HepG2 (cell line): ENCODE data around the gene CDC34. TPM values are rescaled to one million over a fixed set of nuclear protein-coding genes. Genes with fewer than 3 reads are reported as not detected.
A peak's percentile ranks its signal among the peaks of the same experiment; 100 is the strongest.

Experiments used
- AHR ChIP-seq: IDR thresholded peaks from 2 replicates; pipeline ENCODE4 v1.6.1; 2018; ENCODE audit warnings: missing genetic modification reagents, missing compliant biosample characterization
- ARNT2 ChIP-seq: sonication (generic); formaldehyde crosslinking; IDR thresholded peaks from 2 replicates; pipeline ENCODE4 v1.8.0; 2022; ENCODE audit warnings: mild to moderate bottlenecking, low read depth, missing genetic modification reagents, moderate library complexity
- ARNTL ChIP-seq: sonication (generic); formaldehyde crosslinking; IDR thresholded peaks from 2 replicates; pipeline ENCODE4 v1.4.0; 2020; ENCODE audit warnings: mild to moderate bottlenecking, missing genetic modification reagents
- CBX1 ChIP-seq: IDR thresholded peaks from one replicate; pipeline ENCODE4 v1.6.1; 2016; ENCODE audit warnings: antibody characterized with exemption, low read depth
- DR1 ChIP-seq: sonication (generic); formaldehyde crosslinking; IDR thresholded peaks from 2 replicates; pipeline ENCODE4 v1.8.0; 2021; ENCODE audit warnings: mild to moderate bottlenecking, missing genetic modification reagents, inconsistent platforms
- FOXA1 ChIP-seq, 2 experiments: fragments of 450-650 bp in 1 of 2; sonication (generic) in 1 of 2; formaldehyde crosslinking in 1 of 2; IDR thresholded peaks; 2 replicates each; pipeline versions ENCODE4 v1.4.0 to v1.6.1; 2016 to 2020; ENCODE audit warnings: missing genetic modification reagents in 1 of 2
- FOXA3 ChIP-seq: IDR thresholded peaks from 2 replicates; pipeline ENCODE4 v1.6.1; 2016; ENCODE audit warnings: missing genetic modification reagents, missing compliant biosample characterization
- GABPB1 ChIP-seq: IDR thresholded peaks from 2 replicates; pipeline ENCODE4 v1.6.1; 2016; ENCODE audit warnings: mild to moderate bottlenecking, missing genetic modification reagents, moderate library complexity, missing compliant biosample characterization
- GRHL1 ChIP-seq: sonication (generic); formaldehyde crosslinking; conservative IDR thresholded peaks from 2 replicates; pipeline ENCODE4 v1.8.0; 2022; ENCODE audit warnings: missing genetic modification reagents
- HOXD1 ChIP-seq: sonication (generic); formaldehyde crosslinking; IDR thresholded peaks from 2 replicates; pipeline ENCODE4 v1.5.0; 2020; ENCODE audit warnings: missing genetic modification reagents
- KLF11 ChIP-seq: IDR thresholded peaks from 2 replicates; pipeline ENCODE4 v1.6.1; 2016; ENCODE audit warnings: missing compliant biosample characterization
- KMT2A ChIP-seq: sonication (generic); formaldehyde crosslinking; IDR thresholded peaks from 2 replicates; pipeline ENCODE4 v1.4.0; 2020; ENCODE audit warnings: missing genetic modification reagents
- NFKB2 ChIP-seq: sonication (generic); formaldehyde crosslinking; IDR thresholded peaks from 2 replicates; pipeline ENCODE4 v1.4.0; 2020; ENCODE audit warnings: missing genetic modification reagents, borderline replicate concordance
- NFYC ChIP-seq: IDR thresholded peaks from 2 replicates; pipeline ENCODE4 v1.6.1; 2016; ENCODE audit warnings: missing genetic modification reagents, missing compliant biosample characterization
- NONO ChIP-seq, 2 experiments: fragments of 450-650 bp in 1 of 2; sonication (generic) in 1 of 2; formaldehyde crosslinking in 1 of 2; IDR thresholded peaks in 1 of 2; conservative IDR thresholded peaks in 1 of 2; 2 replicates each; pipeline versions ENCODE4 v1.6.1 to v1.8.0; 2017 to 2022; ENCODE audit warnings: mild to moderate bottlenecking in 1 of 2, missing genetic modification reagents in 1 of 2, moderate library complexity in 1 of 2
- REPIN1 ChIP-seq: sonication (generic); formaldehyde crosslinking; IDR thresholded peaks from 2 replicates; pipeline ENCODE4 v1.8.0; 2022; ENCODE audit warnings: missing genetic modification reagents, low read depth, mild to moderate bottlenecking, borderline replicate concordance
- SAFB2 ChIP-seq: sonication (generic); formaldehyde crosslinking; IDR thresholded peaks from 2 replicates; pipeline ENCODE4 v1.5.1; 2020; ENCODE audit warnings: missing genetic modification reagents, low read depth, mild to moderate bottlenecking, borderline replicate concordance
- STAT6 ChIP-seq: sonication (generic); formaldehyde crosslinking; IDR thresholded peaks from 2 replicates; pipeline ENCODE4 v1.4.0; 2020; ENCODE audit warnings: missing genetic modification reagents, mild to moderate bottlenecking, borderline replicate concordance
- YEATS4 ChIP-seq: sonication (generic); formaldehyde crosslinking; IDR thresholded peaks from 2 replicates; pipeline ENCODE4 v1.4.0; 2020; ENCODE audit warnings: missing genetic modification reagents, borderline replicate concordance
- ZBTB8A ChIP-seq: sonication (generic); formaldehyde crosslinking; IDR thresholded peaks from 2 replicates; pipeline ENCODE4 v1.4.0; 2020; ENCODE audit warnings: mild to moderate bottlenecking, low read depth, missing genetic modification reagents, borderline replicate concordance
- ZNF124 ChIP-seq: sonication (generic); formaldehyde crosslinking; IDR thresholded peaks from 2 replicates; pipeline ENCODE4 v1.4.0; 2020; ENCODE audit warnings: missing genetic modification reagents
- ZNF280B ChIP-seq: sonication (generic); formaldehyde crosslinking; IDR thresholded peaks from 2 replicates; pipeline ENCODE4 v1.5.0; 2020; ENCODE audit warnings: missing genetic modification reagents, mild to moderate bottlenecking, borderline replicate concordance
- ZNF430 ChIP-seq: sonication (generic); formaldehyde crosslinking; IDR thresholded peaks from 2 replicates; pipeline ENCODE4 v1.9.0; 2021; ENCODE audit warnings: mild to moderate bottlenecking, missing genetic modification reagents
- ZNF451 ChIP-seq: sonication (generic); formaldehyde crosslinking; IDR thresholded peaks from 2 replicates; pipeline ENCODE4 v1.5.0; 2020; ENCODE audit warnings: mild to moderate bottlenecking, missing genetic modification reagents
- ZNF589 ChIP-seq: sonication (generic); formaldehyde crosslinking; conservative IDR thresholded peaks from 2 replicates; pipeline ENCODE4 v1.8.0; 2022; ENCODE audit warnings: mild to moderate bottlenecking, moderate library complexity, missing genetic modification reagents
- ZNF891 ChIP-seq: sonication (generic); formaldehyde crosslinking; IDR thresholded peaks from 2 replicates; pipeline ENCODE4 v1.5.0; 2020; ENCODE audit warnings: mild to moderate bottlenecking, missing genetic modification reagents
- polyA plus RNA-seq, 8 experiments: library from polyadenylated mRNA; depleted of rRNA in 3 of 8; stranded (reverse) in 7 of 8; unstranded in 1 of 8; fragments of >200 nt; fragmentation: Illumina TruSeq in 4 of 8; extraction: Trizol in 4 of 8; gene quantifications; 2 replicates each; pipeline versions ENCODE4 v1.2.1 to v1.2.3, GENCODE V29; 2011 to 2016; ENCODE audit warnings: low read depth in 4 of 8, missing spikeins in 1 of 8, mixed read lengths in 1 of 8; ENCODE audit not compliant: insufficient read depth in 1 of 8
- total RNA-seq, 5 experiments: library from RNA; depleted of rRNA; stranded (reverse); fragments of >200 nt; fragmentation: Illumina TruSeq; extraction: Trizol; gene quantifications; 2 replicates each; pipeline ENCODE4 v1.2.3, GENCODE V29; 2016; ENCODE audit warnings: low read depth in 1 of 5

The CDC34 gene
- total and polyA plus RNA-seq, 2 of the 13 experiments (the other 11 are each of a cell fraction or from before 2014, with no cell fraction given) = 138 to 150 TPM

- no peak for TF ChIP-seq ZBTB8A
- peak; percentile 35; the same call in 1 of the 2 replicates for TF ChIP-seq KMT2A (CRISPR knock-in tag)
- TF ChIP-seq AHR (CRISPR knock-in tag) = 0 out of 2 replicates have a peak, but pooled peaks have one; percentile 31
- TF ChIP-seq FOXA1 (IDR thresholded peaks at IDR 0.05) = no peak
- 0 out of 2 replicates have a peak, but pooled peaks have one; percentile 20 for TF ChIP-seq FOXA1 (CRISPR knock-in tag; IDR thresholded peaks at IDR 0.05)
- TF ChIP-seq FOXA3 (CRISPR knock-in tag) = peak; percentile 41
- no peak for TF ChIP-seq GRHL1
- peak; percentile 25; the same call in 1 of the 2 replicates for TF ChIP-seq NFKB2 (CRISPR knock-in tag)
- no peak for TF ChIP-seq DR1 (CRISPR knock-in tag)
- TF ChIP-seq KLF11 (CRISPR knock-in tag) = no peak
- 0 out of 2 replicates have a peak, but pooled peaks have one; percentile 68 for TF ChIP-seq ZNF451 (CRISPR knock-in tag)
- peak; percentile 19; the same call in 1 of the 2 replicates for TF ChIP-seq ZNF891 (CRISPR knock-in tag)
- TF ChIP-seq GABPB1 (CRISPR knock-in tag) = peak; percentile 68
- TF ChIP-seq NFYC (CRISPR knock-in tag) = no peak
- peak; percentile 47; the same call in 1 of the 2 replicates for TF ChIP-seq ZNF280B
- TF ChIP-seq ARNTL = peak; percentile 32; the same call in 1 of the 2 replicates
- peak; percentile 66 for TF ChIP-seq CBX1
- no peak for TF ChIP-seq ZNF430 (CRISPR knock-in tag)
- peak; percentile 26; the same call in 1 of the 2 replicates for TF ChIP-seq ARNT2 (CRISPR knock-in tag)
- no peak for TF ChIP-seq SAFB2
- peak; percentile 54; the same call in 1 of the 2 replicates for TF ChIP-seq YEATS4
- no peak for TF ChIP-seq ZNF124 (CRISPR knock-in tag)
- no peak for TF ChIP-seq STAT6
- no peak for TF ChIP-seq HOXD1
- no peak for TF ChIP-seq NONO (IDR thresholded peaks at IDR 0.05)
- TF ChIP-seq NONO (CRISPR knock-in tag; conservative IDR thresholded peaks at IDR 0.05) = peak; percentile 80
- TF ChIP-seq ZNF589 (CRISPR knock-in tag) = no peak
- peak; percentile 49; the same call in 1 of the 2 replicates for TF ChIP-seq REPIN1 (CRISPR knock-in tag)
These were observed 20.9 kb upstream of the CDC34 start (continued) for GRCh38 chr19:510606-511100.
